Right lobe of liver (tissue), 4 donors: Measurements from ENCODE around the gene CD58.

Experiments
- POLR2A ChIP-seq: fragments of 450-650 bp; IDR thresholded peaks from one replicate; pipeline ENCODE4 v1.6.1; 2017; ENCODE audit warnings: antibody characterized with exemption, mild to moderate bottlenecking
- TF ChIP-seq, protein P1 (sequence below), 4 donors: fragments of 200-600 bp in 3 of 4; fragments of 450-650 bp in 1 of 4; IDR thresholded peaks; one replicate each; pipeline versions ENCODE4 v1.5.1 to v1.8.0; 2016 to 2022; ENCODE audit warnings: antibody characterized with exemption in 4 of 4, mild to moderate bottlenecking in 2 of 4
- donor health status: DM: no; HTN: no; CAD: no.
- donor health status: DM: no; HTN: no; CAD: no.
- donor health status: DM: no; HTN: yes; CAD: no.

DNA sequence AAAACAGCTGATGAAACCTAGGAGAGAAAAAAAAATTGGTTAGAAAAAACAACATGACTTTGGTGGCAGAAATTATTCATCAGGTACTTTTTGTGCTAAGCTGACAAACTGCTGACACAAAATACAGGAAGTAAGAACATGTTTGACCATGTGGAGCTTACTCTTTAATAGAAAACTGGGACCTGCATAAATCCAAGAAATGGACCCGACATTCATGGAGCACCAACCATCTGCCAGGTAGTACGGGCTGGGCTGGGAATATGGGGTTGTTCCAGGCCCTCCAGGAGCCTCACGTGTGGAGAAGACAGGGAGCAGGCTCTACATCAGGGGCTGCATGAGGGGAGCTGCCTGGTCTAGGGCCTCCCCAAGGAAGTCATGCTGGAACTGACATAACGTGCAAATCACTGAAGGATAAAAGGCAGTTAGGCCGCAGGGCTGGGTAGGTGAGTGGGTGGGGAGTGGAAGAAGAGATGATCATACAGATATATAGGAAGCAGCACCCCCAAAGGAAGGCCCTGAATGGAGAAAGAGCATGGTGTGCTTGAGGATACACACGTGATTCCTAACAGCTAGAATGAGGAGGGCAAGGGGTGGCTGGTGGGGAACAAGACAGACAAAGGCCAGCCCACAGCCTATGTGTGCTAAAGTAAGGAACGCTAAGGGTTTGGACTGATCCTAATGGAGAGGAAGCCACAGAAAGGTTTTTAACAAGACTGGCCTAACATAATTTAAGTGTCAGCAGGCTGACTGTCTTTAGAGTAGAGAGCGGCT is 26.1 kb downstream of the CD58 start:
- TF ChIP-seq, protein P1, sequence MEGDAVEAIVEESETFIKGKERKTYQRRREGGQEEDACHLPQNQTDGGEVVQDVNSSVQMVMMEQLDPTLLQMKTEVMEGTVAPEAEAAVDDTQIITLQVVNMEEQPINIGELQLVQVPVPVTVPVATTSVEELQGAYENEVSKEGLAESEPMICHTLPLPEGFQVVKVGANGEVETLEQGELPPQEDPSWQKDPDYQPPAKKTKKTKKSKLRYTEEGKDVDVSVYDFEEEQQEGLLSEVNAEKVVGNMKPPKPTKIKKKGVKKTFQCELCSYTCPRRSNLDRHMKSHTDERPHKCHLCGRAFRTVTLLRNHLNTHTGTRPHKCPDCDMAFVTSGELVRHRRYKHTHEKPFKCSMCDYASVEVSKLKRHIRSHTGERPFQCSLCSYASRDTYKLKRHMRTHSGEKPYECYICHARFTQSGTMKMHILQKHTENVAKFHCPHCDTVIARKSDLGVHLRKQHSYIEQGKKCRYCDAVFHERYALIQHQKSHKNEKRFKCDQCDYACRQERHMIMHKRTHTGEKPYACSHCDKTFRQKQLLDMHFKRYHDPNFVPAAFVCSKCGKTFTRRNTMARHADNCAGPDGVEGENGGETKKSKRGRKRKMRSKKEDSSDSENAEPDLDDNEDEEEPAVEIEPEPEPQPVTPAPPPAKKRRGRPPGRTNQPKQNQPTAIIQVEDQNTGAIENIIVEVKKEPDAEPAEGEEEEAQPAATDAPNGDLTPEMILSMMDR (IDR thresholded peaks at IDR 0.05): no peak
- TF ChIP-seq POLR2A: no peak
